ENCODE results near the gene SFN.
A peak's percentile ranks its signal among the peaks of the same experiment; 100 is the strongest.
"Not testable (repeated sequence)": the region's sequence is repeated elsewhere in the genome, so short reads cannot be mapped to it uniquely, and the experiment has no call there.

The SFN gene

GRCh38 chr1:26858891-26859640 lies 3.9 kb upstream of the SFN start:
- Histone ChIP-seq H3K4me3 (no peak overlapping the region), H3K27ac (peak overlapping the region in 20 of 21 experiments; percentile 54 to 98 (median 92))

- no peak overlapping the region for H3K4me3 ChIP-seq
- H3K27ac ChIP-seq = peak overlapping the region in 20 of 21 experiments; percentile 68 to 98 (median 93)
These were observed 1.7 kb upstream of the SFN start for GRCh38 chr1:26861286-26861701.

- Histone ChIP-seq H3K27ac (peak overlapping the region in 20 of 21 experiments; percentile 68 to 98 (median 93)), H3K4me3 (no peak overlapping the region)
These were observed 1.0 kb upstream of the SFN start for GRCh38 chr1:26861889-26862378.

- Histone ChIP-seq H3K4me3 (peak overlapping the region; percentile 55 to 71 (median 66)), H3K27ac (peak overlapping the region; percentile 78 to 98 (median 95))
These were observed 732 bp downstream of the SFN start for GRCh38 chr1:26863685-26864077.

- Histone ChIP-seq H3K27ac (peak overlapping the region; percentile 78 to 98 (median 95)), H3K4me3 (peak overlapping the region; percentile 55 to 71 (median 66))
These were observed 1.9 kb downstream of the SFN start for GRCh38 chr1:26864610-26865480.

- peak overlapping the region in 2 of 21 experiments; percentile 17 to 57 for H3K27ac ChIP-seq
- H3K4me3 ChIP-seq = not testable (repeated sequence)
These were observed 10.1 kb downstream of the SFN start for GRCh38 chr1:26873097-26873496.

GRCh38 chr1:26874896-26875295 lies 11.9 kb downstream of the SFN start:
- no peak overlapping the region for H3K4me3 ChIP-seq
- peak overlapping the region in 5 of 21 experiments; percentile 16 to 69 (median 26) for H3K27ac ChIP-seq

GRCh38 chr1:26877326-26877725 lies 14.4 kb downstream of the SFN start:
- no peak overlapping the region for H3K4me3 ChIP-seq
- peak overlapping the region in 3 of 21 experiments; percentile 1 to 49 (median 11) for H3K27ac ChIP-seq

GRCh38 chr1:26879793-26880192 lies 16.8 kb downstream of the SFN start:
- no peak overlapping the region for H3K4me3 ChIP-seq
- no peak overlapping the region for H3K27ac ChIP-seq

GRCh38 chr1:26881611-26882010 lies 18.7 kb downstream of the SFN start:
- H3K27ac ChIP-seq, H3K4me3 ChIP-seq: not testable (repeated sequence)

GRCh38 chr1:26882696-26883463 lies 19.9 kb downstream of the SFN start:
- H3K4me3 ChIP-seq = no peak overlapping the region
- no peak overlapping the region for H3K27ac ChIP-seq

GRCh38 chr1:26887125-26887524 lies 24.2 kb downstream of the SFN start:
- Histone ChIP-seq H3K27ac (no peak overlapping the region), H3K4me3 (no peak overlapping the region)

- H3K4me3 ChIP-seq = no peak overlapping the region
- H3K27ac ChIP-seq = no peak overlapping the region
These were observed 25.3 kb downstream of the SFN start for GRCh38 chr1:26888231-26888630.

GRCh38 chr1:26889551-26890466 lies 26.9 kb downstream of the SFN start, which contains the start of gene GPN2:
Gene GPN2 (minus strand): TSS chr1:26890283. CDS start chr1:26890096, 187 bp downstream.
- peak within 1 kb of the TSS; percentile 89 to 99 (median 97) for H3K4me3 ChIP-seq
- H3K27ac ChIP-seq = peak within 1 kb of the TSS; percentile 71 to 98 (median 90)

GRCh38 chr1:26890467-26890796 lies 27.5 kb downstream of the SFN start:
- peak overlapping the region; percentile 57 to 98 (median 90) for H3K27ac ChIP-seq
- H3K4me3 ChIP-seq = peak overlapping the region; percentile 89 to 99 (median 97)

- H3K27ac ChIP-seq = no peak overlapping the region
These were observed 31.3 kb downstream of the SFN start for GRCh38 chr1:26894263-26894662.

GRCh38 chr1:26897351-26897750 lies 34.4 kb downstream of the SFN start:
- no peak overlapping the region for H3K27ac ChIP-seq
- H3K4me3 ChIP-seq = no peak overlapping the region

More at GRCh38 chr1:26894263-26894662, 31.3 kb downstream of the SFN start:
- H3K4me3 ChIP-seq = no peak overlapping the region

- peak within 1 kb of the TSS; percentile 50 to 94 (median 88) for H3K27ac ChIP-seq
- H3K4me3 ChIP-seq = peak within 1 kb of the TSS; percentile 53 to 99 (median 85)
These were observed 37.3 kb downstream of the SFN start, which contains the start of gene GPATCH3 for GRCh38 chr1:26900001-26900814. Gene GPATCH3 (minus strand): TSS chr1:26900467. CDS start chr1:26900442, 25 bp downstream.
